ENCODE measurements around the gene WDR70. TPM values are rescaled to one million over a fixed set of nuclear protein-coding genes. Genes with fewer than 3 reads are reported as not detected.

WDR70 gene
- total and polyA plus RNA-seq, 2 of the 8 experiments (the other 6 are each of a cell fraction or from before 2014, with no cell fraction given): 10.6 to 37.4 TPM

DNA sequence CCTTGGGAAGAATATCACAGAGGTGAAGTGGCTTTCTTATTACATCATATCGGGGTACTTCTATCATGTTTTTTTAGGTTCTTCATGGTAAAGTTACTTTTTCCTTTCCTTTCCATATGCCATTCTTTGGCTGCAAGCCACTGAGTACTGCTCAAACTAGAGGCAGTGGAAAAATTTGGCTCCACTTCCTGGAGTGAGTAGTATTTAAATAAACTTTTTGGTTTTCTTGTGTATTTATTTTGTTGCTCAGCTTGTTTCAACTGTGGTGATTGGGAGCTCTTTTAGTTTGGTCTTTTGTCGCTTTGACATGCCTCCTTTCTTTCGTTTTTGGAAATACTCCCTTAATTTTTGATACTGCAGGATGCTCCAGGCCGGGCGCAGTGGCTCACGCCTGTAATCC lies 69.8 kb downstream of the WDR70 start:
- Histone ChIP-seq H3K9me3 (ENCODE audit: insufficient read depth in 2 of 2, low read depth in 1 of 2, low read length in 1 of 2) (0 out of 4 replicates have a peak, but pooled peaks cover 0 to 2% of the 10 kb centered on the region in 2 experiments), H3K14ac (ENCODE audit: insufficient read length) (no peak overlapping the region), H3K79me1 (ENCODE audit: low read depth, low read length) (no peaks in the 10 kb centered on the region), H3K23me2 (ENCODE audit: low read depth, low read length) (no peaks in the 10 kb centered on the region), H3K23ac (ENCODE audit: insufficient read length) (no peak overlapping the region), H4K8ac (ENCODE audit: extremely low read depth, insufficient read depth, low read length) (no peak overlapping the region), H3K4me3 (ENCODE audit: extremely low read depth in 1 of 4, insufficient read depth in 2 of 4, low read depth in 3 of 4, low read length in 4 of 4) (no peak overlapping the region), H3K9ac (replicated peaks in 1 of 4; ENCODE audit: extremely low read depth in 1 of 4, low read depth in 3 of 4, low read length in 3 of 4) (no peak overlapping the region), H2BK120ac (replicated peaks; ENCODE audit: low read depth, low read length) (no peak overlapping the region), H3K4me1 (replicated peaks in 1 of 4; ENCODE audit: control insufficient read depth in 3 of 4, insufficient read depth in 4 of 4, low read length in 3 of 4) (no peaks in the 10 kb centered on the region), H2AK5ac (ENCODE audit: low read depth, low read length) (no peak overlapping the region), H3K27me3 (replicated peaks in 1 of 4; ENCODE audit: control insufficient read depth in 3 of 4, extremely low read depth in 1 of 4, insufficient read depth in 3 of 4, low read length in 3 of 4) (no peaks in the 10 kb centered on the region), H2BK5ac (ENCODE audit: low read depth, low read length) (no peak overlapping the region), H3K4me2 (ENCODE audit: insufficient read depth in 1 of 2, low read depth in 2 of 2, low read length in 2 of 2) (no peak overlapping the region), H2BK20ac (ENCODE audit: low read length) (no peak overlapping the region), H2BK12ac (ENCODE audit: low read depth, low read length) (no peak overlapping the region), H3K36me3 (ENCODE audit: control insufficient read depth in 2 of 4, insufficient read depth in 4 of 4, low read length in 3 of 4) (peaks cover 0 to 6% (median 0%) of the 10 kb centered on the region in 4 experiments; a peak in 1 of 8 replicates), H3K18ac (ENCODE audit: extremely low read depth, low read length) (no peak overlapping the region), H2BK15ac (ENCODE audit: low read length) (no peak overlapping the region), H3K79me2 (ENCODE audit: control insufficient read depth in 1 of 2, insufficient read depth in 2 of 2, low read length in 2 of 2) (no peaks in the 10 kb centered on the region), H2AFZ (ENCODE audit: low read length) (no peak overlapping the region), H3K4ac (replicated peaks; ENCODE audit: insufficient read length, low read depth, low read length) (no peak overlapping the region), H4K91ac (replicated peaks; ENCODE audit: insufficient read length, low read length) (no peak overlapping the region), H3K56ac (replicated peaks; ENCODE audit: insufficient read length, low read depth, low read length) (no peak overlapping the region), H3K27ac (ENCODE audit: low read depth, low read length) (no peak overlapping the region), H4K20me1 (replicated peaks in 1 of 2; ENCODE audit: control insufficient read depth in 1 of 2, insufficient read depth in 2 of 2, low read length in 2 of 2) (no peaks in the 10 kb centered on the region), H4K5ac (ENCODE audit: insufficient read length, low read depth, low read length) (no peak overlapping the region)
- 90% methylated on average over 6 of the region's 6 CpGs; no CpG with 5 or more reads in 1 of the 2 experiments for WGBS, 2 experiments (ENCODE audit: extremely low coverage in 1 of 2, insufficient coverage in 1 of 2, insufficient read length in 1 of 2, insufficient replicate concordance in 2 of 2, low coverage in 1 of 2, low lambda C conversion rate in 2 of 2, missing lambda C conversion rate in 1 of 2)
- ChIA-PET POLR2A (ENCODE audit: partially characterized antibody) (no interaction called here), CTCF (ENCODE audit: partially characterized antibody) (no interaction called here)
- FAIRE-seq: no peak
- DNase-seq (ENCODE audit: low read depth in 1 of 2, low spot score in 2 of 2): no peak
- no peak for TF ChIP-seq GTF2F1 (IDR thresholded peaks at IDR 0.05; ENCODE audit: borderline replicate concordance, low read depth, low read length)
- no peak for TF ChIP-seq CTBP2 (IDR thresholded peaks at IDR 0.05; ENCODE audit: borderline replicate concordance, insufficient read depth, insufficient read length, low read length)
- TF ChIP-seq TAF1 (IDR thresholded peaks at IDR 0.05; ENCODE audit: low read depth, low read length): no peak
- TF ChIP-seq RXRA (IDR thresholded peaks at IDR 0.05; ENCODE audit: insufficient read depth, low read depth, low read length): no peak
- no peak for TF ChIP-seq BRCA1 (IDR thresholded peaks at IDR 0.05; ENCODE audit: low read depth, low read length)
- TF ChIP-seq FOSL1 (IDR thresholded peaks at IDR 0.05; ENCODE audit: insufficient read depth, low read depth, low read length): no peak
- TF ChIP-seq MAFK (IDR thresholded peaks at IDR 0.05; ENCODE audit: low read depth, low read length): no peak
- TF ChIP-seq, protein P1, sequence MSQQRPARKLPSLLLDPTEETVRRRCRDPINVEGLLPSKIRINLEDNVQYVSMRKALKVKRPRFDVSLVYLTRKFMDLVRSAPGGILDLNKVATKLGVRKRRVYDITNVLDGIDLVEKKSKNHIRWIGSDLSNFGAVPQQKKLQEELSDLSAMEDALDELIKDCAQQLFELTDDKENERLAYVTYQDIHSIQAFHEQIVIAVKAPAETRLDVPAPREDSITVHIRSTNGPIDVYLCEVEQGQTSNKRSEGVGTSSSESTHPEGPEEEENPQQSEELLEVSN (IDR thresholded peaks at IDR 0.05): no peak
- no peak for TF ChIP-seq SIRT6 (IDR thresholded peaks at IDR 0.05; ENCODE audit: low read length)
- TF ChIP-seq HDAC2 (IDR thresholded peaks at IDR 0.05; ENCODE audit: borderline replicate concordance in 1 of 2, low read depth in 2 of 2, low read length in 2 of 2): no peak
- no peak for TF ChIP-seq CHD1 (IDR thresholded peaks at IDR 0.05; ENCODE audit: low read depth, low read length)
- no peak for TF ChIP-seq SIX5 (IDR thresholded peaks at IDR 0.05; ENCODE audit: low read depth, low read length)
- TF ChIP-seq RNF2 (IDR thresholded peaks at IDR 0.05; ENCODE audit: borderline replicate concordance, low read depth, low read length, missing control alignments, poor library complexity, severe bottlenecking): no peak
